ENCODE data around the gene PIK3R5. TPM values are rescaled to one million over a fixed set of nuclear protein-coding genes. Genes with fewer than 3 reads are reported as not detected.

The PIK3R5 gene
- polyA plus RNA-seq, 3 donors, result 32.1 to 127 (median 47.5) TPM

DNA sequence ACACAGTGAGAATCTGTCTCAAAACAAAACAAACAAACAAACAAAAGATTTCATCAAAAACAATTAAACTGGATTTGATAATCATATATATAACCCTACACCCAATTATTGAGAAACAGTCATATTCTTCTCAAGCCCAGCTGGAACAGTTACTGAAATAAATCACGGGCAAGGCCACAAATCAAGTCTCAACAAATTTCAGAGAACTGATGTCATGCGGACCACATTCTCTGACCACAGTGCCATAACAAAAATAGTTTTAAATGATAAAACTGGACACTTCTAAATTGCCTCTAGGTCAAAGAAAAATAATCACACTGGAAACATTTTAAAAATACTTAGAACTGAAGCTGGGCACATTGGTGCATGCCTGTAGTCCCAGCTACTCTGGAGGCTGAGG lies 15.9 kb upstream of the PIK3R5 start:
- no peak overlapping the region for H3K27ac Mint-ChIP-seq

DNA sequence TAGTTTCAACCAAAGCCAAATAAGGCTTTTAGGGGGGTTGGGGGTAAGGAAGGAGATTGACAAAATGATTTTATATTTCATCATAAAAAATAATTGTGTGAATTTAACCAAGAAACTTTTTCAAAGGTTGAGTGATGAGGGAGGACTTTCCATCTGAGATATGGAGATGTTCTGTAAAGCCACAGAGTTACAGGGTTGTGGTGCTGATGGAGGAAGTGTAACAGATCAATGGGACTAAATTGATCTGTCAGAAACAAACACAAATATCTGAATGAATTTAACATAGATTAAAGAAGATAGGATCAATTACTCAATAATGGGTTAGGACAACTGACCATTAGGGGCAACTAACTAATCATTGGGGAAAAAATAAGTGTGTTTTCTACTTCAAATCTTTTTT lies 14.2 kb upstream of the PIK3R5 start:
- Mint-ChIP-seq H3K27ac (no peak overlapping the region), H3K27me3 (ENCODE audit: low read depth in 3 of 3) (peaks cover 0 to 2% (median 0%) of the 10 kb centered on the region in 3 donors), H3K4me1 (peaks cover 6% of the 10 kb centered on the region), H3K4me3 (no peak overlapping the region), H3K36me3 (no peaks in the 10 kb centered on the region), H3K9me3 (peaks cover 0 to 1% (median 0%) of the 10 kb centered on the region in 7 donors)
- H3K4me3 ChIP-seq (replicated peaks in 1 of 3; ENCODE audit: low read depth in 2 of 3, low read length in 3 of 3), result no peak overlapping the region
- TF ChIP-seq, protein P1, sequence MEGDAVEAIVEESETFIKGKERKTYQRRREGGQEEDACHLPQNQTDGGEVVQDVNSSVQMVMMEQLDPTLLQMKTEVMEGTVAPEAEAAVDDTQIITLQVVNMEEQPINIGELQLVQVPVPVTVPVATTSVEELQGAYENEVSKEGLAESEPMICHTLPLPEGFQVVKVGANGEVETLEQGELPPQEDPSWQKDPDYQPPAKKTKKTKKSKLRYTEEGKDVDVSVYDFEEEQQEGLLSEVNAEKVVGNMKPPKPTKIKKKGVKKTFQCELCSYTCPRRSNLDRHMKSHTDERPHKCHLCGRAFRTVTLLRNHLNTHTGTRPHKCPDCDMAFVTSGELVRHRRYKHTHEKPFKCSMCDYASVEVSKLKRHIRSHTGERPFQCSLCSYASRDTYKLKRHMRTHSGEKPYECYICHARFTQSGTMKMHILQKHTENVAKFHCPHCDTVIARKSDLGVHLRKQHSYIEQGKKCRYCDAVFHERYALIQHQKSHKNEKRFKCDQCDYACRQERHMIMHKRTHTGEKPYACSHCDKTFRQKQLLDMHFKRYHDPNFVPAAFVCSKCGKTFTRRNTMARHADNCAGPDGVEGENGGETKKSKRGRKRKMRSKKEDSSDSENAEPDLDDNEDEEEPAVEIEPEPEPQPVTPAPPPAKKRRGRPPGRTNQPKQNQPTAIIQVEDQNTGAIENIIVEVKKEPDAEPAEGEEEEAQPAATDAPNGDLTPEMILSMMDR (IDR thresholded peaks at IDR 0.05), result no peak
- H3K4me2 ChIP-seq (replicated peaks; ENCODE audit: extremely low read depth, low read length, poor library complexity, severe bottlenecking), result no peak overlapping the region
- intact Hi-C loops (cut with micrococcal nuclease), result no loop called here
- H4K20me1 ChIP-seq (ENCODE audit: insufficient read depth, low read length), result no peaks in the 10 kb centered on the region
- H3K27ac ChIP-seq (ENCODE audit: low read depth in 1 of 2, low read length in 2 of 2), result no peak overlapping the region
- no peaks in the 10 kb centered on the region for H3K36me3 ChIP-seq (replicated peaks in 1 of 2; ENCODE audit: control insufficient read depth in 1 of 2, insufficient read depth in 2 of 2, low read length in 2 of 2)
- H3K9ac ChIP-seq (ENCODE audit: insufficient read depth, low read length, poor library complexity, severe bottlenecking), result no peak overlapping the region
- peaks cover 2 to 5% of the 10 kb centered on the region in 2 donors for H3K4me1 ChIP-seq (ENCODE audit: control insufficient read depth in 1 of 2, insufficient read depth in 2 of 2, low read length in 2 of 2)
- H3K27me3 ChIP-seq (ENCODE audit: control insufficient read depth in 2 of 2, insufficient read depth in 2 of 2, low read length in 2 of 2), result no peaks in the 10 kb centered on the region
- no peak overlapping the region for H2AFZ ChIP-seq (ENCODE audit: insufficient read depth, low read depth, low read length, poor library complexity, severe bottlenecking)
- H3K9me3 ChIP-seq (replicated peaks in 1 of 2; ENCODE audit: control insufficient read depth in 1 of 2, insufficient read depth in 1 of 2, low read length in 2 of 2), result no peaks in the 10 kb centered on the region
- H3K79me2 ChIP-seq (ENCODE audit: insufficient read depth, low read length), result no peaks in the 10 kb centered on the region
- DNase-seq, result no peak

More for the DNA sequence above, 15.9 kb upstream of the PIK3R5 start:
- Histone ChIP-seq H3K79me2 (ENCODE audit: insufficient read depth, low read length) (no peaks in the 10 kb centered on the region), H2AFZ (ENCODE audit: insufficient read depth, low read depth, low read length, poor library complexity, severe bottlenecking) (no peak overlapping the region), H3K9ac (ENCODE audit: insufficient read depth, low read length, poor library complexity, severe bottlenecking) (no peak overlapping the region), H3K27ac (ENCODE audit: low read depth in 1 of 2, low read length in 2 of 2) (no peak overlapping the region), H3K4me3 (replicated peaks in 1 of 3; ENCODE audit: low read depth in 2 of 3, low read length in 3 of 3) (no peak overlapping the region), H3K27me3 (ENCODE audit: control insufficient read depth in 2 of 2, insufficient read depth in 2 of 2, low read length in 2 of 2) (no peaks in the 10 kb centered on the region), H3K9me3 (replicated peaks in 1 of 2; ENCODE audit: control insufficient read depth in 1 of 2, insufficient read depth in 1 of 2, low read length in 2 of 2) (no peaks in the 10 kb centered on the region), H3K36me3 (replicated peaks in 1 of 2; ENCODE audit: control insufficient read depth in 1 of 2, insufficient read depth in 2 of 2, low read length in 2 of 2) (no peaks in the 10 kb centered on the region), H3K4me1 (ENCODE audit: control insufficient read depth in 1 of 2, insufficient read depth in 2 of 2, low read length in 2 of 2) (peaks cover 18 to 21% of the 10 kb centered on the region in 2 donors), H3K4me2 (replicated peaks; ENCODE audit: extremely low read depth, low read length, poor library complexity, severe bottlenecking) (no peak overlapping the region), H4K20me1 (ENCODE audit: insufficient read depth, low read length) (no peaks in the 10 kb centered on the region)
- H3K27me3 Mint-ChIP-seq (ENCODE audit: low read depth in 3 of 3), result peaks cover 0 to 7% (median 0%) of the 10 kb centered on the region in 3 donors
- no peaks in the 10 kb centered on the region for H3K36me3 Mint-ChIP-seq
- no peak for DNase-seq
- intact Hi-C loops (cut with micrococcal nuclease), result no loop called here
- no peak overlapping the region for H3K4me3 Mint-ChIP-seq
- H3K4me1 Mint-ChIP-seq, result peaks cover 19% of the 10 kb centered on the region
- peaks cover 0 to 2% (median 0%) of the 10 kb centered on the region in 7 donors for H3K9me3 Mint-ChIP-seq
- 100% methylated on average over 1 of the region's 2 CpGs for WGBS (ENCODE audit: insufficient coverage)
- TF ChIP-seq, protein P1 (IDR thresholded peaks at IDR 0.05), result no peak
